HG03095 (cell line): Measurements from ENCODE around the gene NFATC1.

Experiments used
- ATAC-seq: cut with Tn5 transposase; IDR thresholded peaks from one replicate; pipeline ENCODE4 v1.9.1; 2021; ENCODE audit warnings: moderate library complexity; ENCODE audit not compliant: unreplicated experiment

The NFATC1 gene

GRCh38 chr18:79436556-79437275 lies 41.0 kb downstream of the NFATC1 start:
- ATAC-seq, result no peak

GRCh38 chr18:79438089-79438897 lies 42.6 kb downstream of the NFATC1 start:
- ATAC-seq, result no peak

DNA sequence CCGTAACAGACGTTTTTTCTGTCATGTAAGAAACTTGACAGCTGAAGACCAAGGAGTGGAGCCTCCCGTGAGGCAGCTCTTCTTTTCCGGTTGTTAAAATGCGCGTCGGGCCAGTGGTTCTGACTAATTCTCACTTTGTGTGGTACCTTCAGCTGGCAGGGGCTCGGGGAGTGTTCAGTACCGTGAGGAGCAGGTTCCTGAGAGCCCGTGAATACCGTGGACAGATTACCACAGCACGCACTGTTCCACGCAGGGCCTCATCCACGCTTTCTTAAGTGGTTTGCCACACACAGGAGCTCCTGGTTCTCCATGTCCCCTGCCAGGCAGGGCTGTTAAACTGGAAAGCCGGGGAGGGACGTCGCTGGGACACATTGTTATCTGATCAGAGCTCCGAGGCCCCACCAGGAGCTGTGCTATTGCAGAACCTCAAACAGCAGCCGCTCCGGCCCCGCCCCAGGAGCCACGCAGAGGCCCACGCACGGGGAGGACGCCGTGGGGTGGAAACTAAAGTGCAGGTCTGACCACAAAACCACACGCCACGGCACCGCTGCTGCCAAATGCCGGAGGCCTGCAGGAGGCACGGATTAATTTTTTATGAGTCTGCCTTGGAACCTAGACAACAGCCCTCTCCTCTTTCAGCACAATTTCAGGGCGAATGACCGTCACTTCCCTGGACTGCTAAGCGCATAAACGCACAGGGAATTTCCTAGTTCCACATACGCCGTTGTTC lies 43.3 kb downstream of the NFATC1 start:
- ATAC-seq, result no peak

DNA sequence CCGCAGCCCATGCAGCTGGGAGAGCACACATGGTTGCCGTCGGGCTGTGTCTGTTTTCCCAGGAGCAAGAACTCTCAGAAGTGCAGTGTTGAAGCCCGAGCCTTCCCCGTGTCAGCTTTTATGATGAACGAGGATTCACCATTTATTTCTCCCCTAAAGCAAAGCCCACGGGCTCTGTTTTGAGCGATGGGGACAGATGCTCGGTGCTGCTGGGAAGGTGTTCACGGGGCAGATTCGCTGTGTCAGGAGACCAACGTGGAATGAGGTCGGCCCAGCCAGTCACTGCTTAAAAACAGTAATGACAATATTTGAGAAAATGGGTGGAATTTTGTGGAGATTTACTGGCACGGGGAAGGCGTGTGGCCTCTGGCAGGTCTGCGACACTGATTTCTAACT lies 43.9 kb downstream of the NFATC1 start:
- no peak for ATAC-seq

DNA sequence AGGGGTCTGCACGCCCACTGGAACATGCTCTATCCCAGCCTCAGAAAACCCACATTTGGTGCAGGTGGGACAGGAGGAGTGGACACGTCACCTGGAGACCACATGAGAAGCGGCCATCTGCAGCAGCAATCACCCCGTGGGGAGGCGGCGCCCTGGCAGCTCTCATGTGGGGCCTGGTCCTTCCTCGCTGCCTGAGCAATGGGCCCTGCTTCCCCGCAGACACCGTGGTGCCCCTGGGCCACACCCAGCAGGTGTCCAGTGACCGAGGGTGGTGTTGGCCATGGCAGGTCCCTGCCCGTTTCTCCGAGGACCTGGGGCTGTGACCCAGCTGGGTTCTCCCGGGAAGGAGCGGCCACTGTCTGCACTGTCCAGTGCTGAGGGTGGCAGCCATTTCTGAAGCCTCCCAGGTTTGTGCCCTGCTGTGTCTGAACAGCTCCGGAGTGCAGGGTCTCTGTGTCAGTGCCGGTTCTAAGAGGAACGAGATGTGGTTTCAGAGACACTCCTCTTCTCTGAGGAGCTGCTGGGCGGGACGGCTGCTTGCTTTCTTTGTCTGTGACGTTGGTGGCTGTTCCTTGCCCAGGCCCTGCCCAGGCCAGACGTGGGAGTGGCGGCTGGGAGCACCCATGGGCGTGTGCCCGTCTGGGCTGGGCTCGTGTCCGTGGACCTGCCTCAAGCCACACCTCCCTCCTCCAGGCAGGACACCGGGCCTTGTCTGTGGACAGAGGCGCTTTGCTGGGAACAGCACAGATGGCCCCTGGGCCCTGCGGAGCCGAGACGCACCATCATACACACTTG lies 44.8 kb downstream of the NFATC1 start:
- no peak for ATAC-seq

GRCh38 chr18:79441420-79441819 lies 45.7 kb downstream of the NFATC1 start:
- no peak for ATAC-seq

- ATAC-seq, result no peak
Observed at GRCh38 chr18:79442508-79443221, 46.9 kb downstream of the NFATC1 start.

DNA sequence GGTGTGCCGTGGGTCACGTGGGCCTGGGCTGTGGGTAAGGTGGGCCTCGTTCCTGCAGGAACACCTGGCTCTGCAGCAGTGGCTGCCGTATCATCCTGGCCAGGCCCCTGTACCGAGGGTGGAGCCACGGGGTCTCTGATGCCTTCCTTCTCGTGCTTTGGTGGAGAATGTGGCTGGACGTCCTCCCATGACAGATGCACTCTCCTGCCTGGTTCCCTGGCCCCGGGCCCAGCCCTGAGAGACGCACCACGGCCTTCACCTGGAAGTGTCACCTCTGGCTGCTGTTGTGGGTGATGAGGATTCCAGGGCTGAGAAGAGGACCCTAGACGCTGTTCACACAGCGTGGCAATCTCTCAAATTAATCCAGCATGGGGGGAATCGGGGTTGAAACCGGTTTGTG lies 49.5 kb downstream of the NFATC1 start:
- ATAC-seq, result no peak

GRCh38 chr18:79445696-79446561 lies 50.2 kb downstream of the NFATC1 start:
- no peak for ATAC-seq

DNA sequence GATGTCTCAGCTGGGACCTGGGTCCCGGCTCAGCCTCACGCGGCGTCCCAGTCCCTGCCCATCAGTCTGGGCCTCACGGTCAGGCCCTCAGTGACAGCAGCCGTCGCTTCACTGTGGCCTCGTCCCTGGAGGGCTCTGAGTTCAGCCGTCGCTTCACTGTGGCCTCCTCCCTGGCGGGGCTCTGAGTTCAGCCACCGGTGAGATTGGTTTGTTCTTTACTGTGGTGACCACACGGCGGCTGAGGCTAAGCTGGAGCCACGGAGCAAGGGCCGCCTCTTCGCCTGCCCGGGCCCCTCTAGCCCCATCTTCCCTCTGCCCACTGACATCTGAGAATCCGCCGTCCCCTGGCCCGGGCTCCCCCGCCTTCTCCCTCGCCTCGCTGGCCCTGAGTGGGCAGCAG lies 51.2 kb downstream of the NFATC1 start:
- no peak for ATAC-seq

- no peak for ATAC-seq
Observed at GRCh38 chr18:79447703-79448367, 52.1 kb downstream of the NFATC1 start.

DNA sequence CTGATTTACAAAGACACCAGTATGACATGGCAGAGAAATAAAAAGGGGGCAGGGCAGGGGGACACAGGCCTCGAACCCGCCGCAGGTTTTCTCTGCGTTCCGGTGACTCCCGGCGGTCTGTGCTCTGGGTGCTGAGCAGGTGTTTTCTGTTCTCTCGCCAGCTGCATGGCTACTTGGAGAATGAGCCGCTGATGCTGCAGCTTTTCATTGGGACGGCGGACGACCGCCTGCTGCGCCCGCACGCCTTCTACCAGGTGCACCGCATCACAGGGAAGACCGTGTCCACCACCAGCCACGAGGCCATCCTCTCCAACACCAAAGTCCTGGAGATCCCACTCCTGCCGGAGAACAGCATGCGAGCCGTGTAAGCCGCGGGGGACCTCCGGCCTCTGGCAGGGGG lies 52.9 kb downstream of the NFATC1 start:
- ATAC-seq, result no peak

GRCh38 chr18:79449551-79450288 lies 54.0 kb downstream of the NFATC1 start:
- no peak for ATAC-seq

- ATAC-seq, result no peak
Observed at GRCh38 chr18:79450289-79451080, 54.8 kb downstream of the NFATC1 start.

- no peak for ATAC-seq
Observed at GRCh38 chr18:79451237-79452125, 55.8 kb downstream of the NFATC1 start.
